Skeletal muscle satellite cell (primary cell): ENCODE data around the gene PHLDB3.
"Not testable (repeated sequence)": the region's sequence is repeated elsewhere in the genome, so short reads cannot be mapped to it uniquely, and the experiment has no call there.

Experiments
- H3K27me3 ChIP-seq: 2 replicates; pipeline ENCODE4 v1.7.0; 2013; ENCODE audit warnings: low read length; ENCODE audit not compliant: control insufficient read depth, insufficient read depth
- H3K36me3 ChIP-seq: 2 replicates; pipeline ENCODE4 v1.7.0; 2013; ENCODE audit warnings: mild to moderate bottlenecking, control low read depth, low read length; ENCODE audit not compliant: insufficient read depth
- H3K4me1 ChIP-seq: 2 replicates; pipeline ENCODE4 v1.7.0; 2013; ENCODE audit warnings: low read length; ENCODE audit not compliant: control insufficient read depth, insufficient read depth
- H3K4me2 ChIP-seq: 2 replicates; pipeline ENCODE4 v1.7.0; 2013; ENCODE audit warnings: mild to moderate bottlenecking, low read length
- H3K4me3 ChIP-seq: 2 replicates; pipeline ENCODE4 v1.7.0; 2013; ENCODE audit warnings: low read length
- H3K9ac ChIP-seq: 2 replicates; pipeline ENCODE4 v1.7.0; 2013; ENCODE audit warnings: mild to moderate bottlenecking, low read depth, low read length, moderate library complexity
- H3K9me3 ChIP-seq: replicated peaks from 2 replicates; pipeline ENCODE4 v1.7.0; 2013; ENCODE audit warnings: mild to moderate bottlenecking, control low read depth, low read length

Gene PHLDB3

GRCh38 chr19:43437712-43438111 is 66.8 kb downstream of the PHLDB3 start:
- no peaks in the 10 kb centered on the region for H3K9me3 ChIP-seq
- H3K4me3 ChIP-seq, result no peak overlapping the region
- H3K4me2 ChIP-seq, result no peak overlapping the region
- H3K4me1 ChIP-seq, result peaks cover 8% of the 10 kb centered on the region
- no peak overlapping the region for H3K9ac ChIP-seq
- H3K36me3 ChIP-seq, result no peaks in the 10 kb centered on the region
- H3K27me3 ChIP-seq, result no peaks in the 10 kb centered on the region

GRCh38 chr19:43437284-43437683 is 67.3 kb downstream of the PHLDB3 start:
- H3K4me2 ChIP-seq, H3K9ac ChIP-seq, H3K9me3 ChIP-seq, H3K27me3 ChIP-seq, H3K4me1 ChIP-seq, H3K4me3 ChIP-seq, H3K36me3 ChIP-seq: not testable (repeated sequence)

- no peaks in the 10 kb centered on the region for H3K9me3 ChIP-seq
- H3K36me3 ChIP-seq, result no peaks in the 10 kb centered on the region
- no peak overlapping the region for H3K4me3 ChIP-seq
- H3K9ac ChIP-seq, result no peak overlapping the region
- no peaks in the 10 kb centered on the region for H3K27me3 ChIP-seq
- no peak overlapping the region for H3K4me2 ChIP-seq
- peaks cover 8% of the 10 kb centered on the region for H3K4me1 ChIP-seq
Observed at GRCh38 chr19:43435775-43436174, 68.8 kb downstream of the PHLDB3 start.

GRCh38 chr19:43433689-43434088 is 70.9 kb downstream of the PHLDB3 start:
- Histone ChIP-seq H3K9me3 (no peaks in the 10 kb centered on the region), H3K9ac (no peak overlapping the region), H3K4me2 (no peak overlapping the region), H3K36me3 (no peaks in the 10 kb centered on the region), H3K27me3 (no peaks in the 10 kb centered on the region), H3K4me1 (peaks cover 4% of the 10 kb centered on the region), H3K4me3 (no peak overlapping the region)

GRCh38 chr19:43433358-43433673 is 71.2 kb downstream of the PHLDB3 start:
- Histone ChIP-seq H3K9me3 (no peaks in the 10 kb centered on the region), H3K27me3 (no peaks in the 10 kb centered on the region), H3K4me2 (no peak overlapping the region), H3K9ac (no peak overlapping the region), H3K4me3 (no peak overlapping the region), H3K4me1 (peaks cover under 1% of the 10 kb centered on the region), H3K36me3 (no peaks in the 10 kb centered on the region)

GRCh38 chr19:43430976-43431375 is 73.6 kb downstream of the PHLDB3 start:
- H3K36me3 ChIP-seq, result no peaks in the 10 kb centered on the region
- no peak overlapping the region for H3K4me3 ChIP-seq
- H3K27me3 ChIP-seq, result peaks cover 6% of the 10 kb centered on the region
- H3K4me2 ChIP-seq, result no peak overlapping the region
- H3K4me1 ChIP-seq, result no peaks in the 10 kb centered on the region
- H3K9ac ChIP-seq, result no peak overlapping the region
- no peaks in the 10 kb centered on the region for H3K9me3 ChIP-seq

DNA sequence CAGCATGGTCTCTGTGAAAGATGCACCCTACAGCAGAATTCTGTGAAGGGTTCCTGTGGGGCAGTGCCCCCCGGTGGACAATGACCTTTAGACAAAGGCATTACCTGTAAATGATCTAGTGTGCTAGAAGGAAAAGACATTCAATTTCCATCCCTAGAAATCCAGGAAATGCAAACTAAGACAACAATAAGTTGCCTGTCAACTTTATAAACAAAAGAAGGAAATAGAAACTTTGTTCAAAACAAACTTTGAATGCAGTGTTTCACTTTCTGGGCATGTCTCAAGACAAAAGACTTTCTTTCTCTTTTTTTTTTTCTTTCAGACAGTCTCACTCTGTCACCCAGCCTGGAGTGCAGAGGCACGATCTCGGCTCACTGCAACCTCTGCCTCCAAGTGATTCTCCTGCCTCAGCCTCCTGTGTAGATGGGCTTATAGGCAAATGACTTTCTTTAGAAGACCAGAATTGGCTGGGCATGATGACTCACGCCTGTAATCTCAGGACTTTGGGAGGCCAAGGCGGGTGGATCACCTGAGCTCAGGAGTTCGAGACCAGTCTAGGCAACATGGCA is 74.3 kb downstream of the PHLDB3 start:
- Histone ChIP-seq H3K36me3 (no peaks in the 10 kb centered on the region), H3K4me3 (no peak overlapping the region), H3K9ac (no peak overlapping the region), H3K9me3 (no peaks in the 10 kb centered on the region), H3K4me1 (no peaks in the 10 kb centered on the region), H3K27me3 (peaks cover 6% of the 10 kb centered on the region), H3K4me2 (no peak overlapping the region)

GRCh38 chr19:43429395-43429794 is 75.2 kb downstream of the PHLDB3 start:
- H3K4me1 ChIP-seq, result no peaks in the 10 kb centered on the region
- H3K36me3 ChIP-seq, result no peaks in the 10 kb centered on the region
- H3K9me3 ChIP-seq, result no peaks in the 10 kb centered on the region
- H3K4me2 ChIP-seq, result no peak overlapping the region
- peaks cover 6% of the 10 kb centered on the region for H3K27me3 ChIP-seq
- no peak overlapping the region for H3K9ac ChIP-seq
- H3K4me3 ChIP-seq, result no peak overlapping the region

GRCh38 chr19:43425567-43426392 is 78.8 kb downstream of the PHLDB3 start:
- H3K4me2 ChIP-seq, result no peak overlapping the region
- no peak overlapping the region for H3K4me3 ChIP-seq
- H3K9ac ChIP-seq, result no peak overlapping the region

More at GRCh38 chr19:43425567-43426392, 78.8 kb downstream of the PHLDB3 start:
- no peaks in the 10 kb centered on the region for H3K9me3 ChIP-seq
- H3K4me1 ChIP-seq, result no peaks in the 10 kb centered on the region
- no peaks in the 10 kb centered on the region for H3K36me3 ChIP-seq
- peaks cover 12% of the 10 kb centered on the region for H3K27me3 ChIP-seq
